HG03095 (cell line): ENCODE measurements around the gene LPP.
A peak's percentile ranks its signal among the peaks of the same experiment; 100 is the strongest.
"Not testable (repeated sequence)": the region's sequence is repeated elsewhere in the genome, so short reads cannot be mapped to it uniquely, and the experiment has no call there.

Experiments
- ATAC-seq: cut with Tn5 transposase; IDR thresholded peaks from one replicate; pipeline ENCODE4 v1.9.1; 2021; ENCODE audit warnings: moderate library complexity; ENCODE audit not compliant: unreplicated experiment

Gene LPP, protein sequence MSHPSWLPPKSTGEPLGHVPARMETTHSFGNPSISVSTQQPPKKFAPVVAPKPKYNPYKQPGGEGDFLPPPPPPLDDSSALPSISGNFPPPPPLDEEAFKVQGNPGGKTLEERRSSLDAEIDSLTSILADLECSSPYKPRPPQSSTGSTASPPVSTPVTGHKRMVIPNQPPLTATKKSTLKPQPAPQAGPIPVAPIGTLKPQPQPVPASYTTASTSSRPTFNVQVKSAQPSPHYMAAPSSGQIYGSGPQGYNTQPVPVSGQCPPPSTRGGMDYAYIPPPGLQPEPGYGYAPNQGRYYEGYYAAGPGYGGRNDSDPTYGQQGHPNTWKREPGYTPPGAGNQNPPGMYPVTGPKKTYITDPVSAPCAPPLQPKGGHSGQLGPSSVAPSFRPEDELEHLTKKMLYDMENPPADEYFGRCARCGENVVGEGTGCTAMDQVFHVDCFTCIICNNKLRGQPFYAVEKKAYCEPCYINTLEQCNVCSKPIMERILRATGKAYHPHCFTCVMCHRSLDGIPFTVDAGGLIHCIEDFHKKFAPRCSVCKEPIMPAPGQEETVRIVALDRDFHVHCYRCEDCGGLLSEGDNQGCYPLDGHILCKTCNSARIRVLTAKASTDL

GRCh38 chr3:188154014-188154808 is at the start of gene LPP:
LPP (plus strand) TSS chr3:188154157; CDS start chr3:188406121, 251,964 bp downstream.
- peak; percentile 80 for ATAC-seq

- ATAC-seq, result no peak
Observed at GRCh38 chr3:188106006-188106405, 48.0 kb upstream of the LPP start.

GRCh38 chr3:188106454-188106853 is 47.5 kb upstream of the LPP start:
- no peak for ATAC-seq

GRCh38 chr3:188106887-188107830 is 46.8 kb upstream of the LPP start:
- ATAC-seq, result no peak

- ATAC-seq, result no peak
Observed at GRCh38 chr3:188108703-188109412, 45.1 kb upstream of the LPP start.

DNA sequence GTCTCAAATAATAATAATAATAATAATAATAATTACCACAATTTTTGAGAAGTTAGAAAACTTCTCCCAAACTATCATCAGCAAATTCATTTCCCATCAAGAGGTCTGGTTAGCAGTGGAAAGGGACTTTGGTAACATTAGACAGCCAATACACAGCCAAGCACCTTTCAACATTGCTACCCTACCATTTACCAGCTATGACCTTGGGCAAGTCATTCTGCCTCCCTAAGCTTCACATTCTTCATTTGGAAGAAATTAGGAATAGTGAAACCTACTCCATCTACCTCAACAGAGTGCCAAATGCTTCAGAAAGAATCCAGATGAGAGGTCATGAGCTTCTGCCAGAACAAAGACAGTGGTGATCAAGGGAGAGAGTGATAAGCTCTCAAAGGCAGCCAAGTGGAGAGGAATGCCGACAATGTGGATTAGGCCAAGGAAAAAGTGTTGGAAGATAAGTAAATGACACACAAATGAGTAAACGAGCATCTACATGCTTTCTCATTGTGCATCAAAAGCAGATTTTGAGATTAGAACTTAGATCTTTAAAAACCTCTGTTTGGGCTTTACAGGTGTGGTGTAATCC is 42.9 kb upstream of the LPP start:
- no peak for ATAC-seq

- ATAC-seq, result no peak
Observed at GRCh38 chr3:188113756-188114155, 40.2 kb upstream of the LPP start.

GRCh38 chr3:188119846-188120245 is 34.1 kb upstream of the LPP start:
- no peak for ATAC-seq

GRCh38 chr3:188122571-188123169 is 31.3 kb upstream of the LPP start:
- no peak for ATAC-seq

DNA sequence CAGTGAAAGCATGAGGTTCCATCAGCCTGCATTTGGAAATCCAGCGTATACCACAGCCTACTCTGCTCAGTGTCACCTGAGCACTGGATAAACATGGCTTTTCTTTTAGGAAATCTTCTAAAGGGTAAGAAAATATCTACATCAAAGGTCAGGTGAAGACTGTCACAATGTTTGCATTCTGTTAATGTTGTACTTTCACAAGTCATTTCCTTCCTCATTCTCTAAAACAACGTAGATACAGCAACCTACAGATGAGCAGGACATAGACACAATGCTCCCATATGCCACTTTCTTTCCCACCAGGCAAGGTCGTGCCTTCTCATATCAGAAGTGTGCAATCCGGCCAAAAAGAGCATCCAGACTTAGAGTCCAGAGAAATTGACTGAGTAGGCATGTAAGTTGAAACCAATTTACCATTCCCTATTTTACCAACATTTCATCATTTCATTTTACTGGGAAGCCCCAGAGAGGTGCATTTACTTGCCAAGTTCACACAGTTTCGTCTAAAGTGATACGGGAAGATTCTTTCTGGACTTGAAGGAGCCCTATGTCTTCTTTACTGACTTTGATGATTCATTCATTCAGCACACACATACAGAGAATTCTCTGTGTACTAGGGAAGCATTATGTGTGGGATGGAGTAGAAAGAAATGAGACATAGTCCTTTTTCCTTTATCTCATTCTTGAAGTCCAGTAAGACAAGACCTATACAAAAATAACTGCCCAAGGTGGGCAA is 30.6 kb upstream of the LPP start:
- ATAC-seq, result no peak

- ATAC-seq, result no peak
Observed at GRCh38 chr3:188124184-188124583, 29.8 kb upstream of the LPP start.

GRCh38 chr3:188125076-188125475 is 28.9 kb upstream of the LPP start:
- no peak for ATAC-seq

DNA sequence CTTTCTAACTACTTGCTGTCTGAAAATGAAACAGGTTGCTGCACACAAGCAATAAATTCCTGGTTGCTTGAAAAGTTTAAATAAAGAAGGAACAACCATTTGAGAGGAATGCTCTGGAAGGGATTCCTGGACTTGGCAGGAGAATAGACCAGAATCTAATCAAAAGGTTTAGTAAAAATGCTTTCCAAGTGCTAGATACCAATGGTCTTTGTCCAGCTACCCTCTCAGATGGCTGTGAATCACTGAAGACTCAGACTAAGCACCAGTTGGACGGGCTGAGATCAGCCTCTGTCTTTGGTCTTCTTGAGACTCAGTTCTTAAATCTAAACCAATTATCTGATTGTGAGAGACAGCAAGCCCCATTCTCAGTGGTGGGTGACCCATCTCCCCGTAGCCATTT is 27.7 kb upstream of the LPP start:
- no peak for ATAC-seq

GRCh38 chr3:188126934-188127333 is 27.0 kb upstream of the LPP start:
- no peak for ATAC-seq

DNA sequence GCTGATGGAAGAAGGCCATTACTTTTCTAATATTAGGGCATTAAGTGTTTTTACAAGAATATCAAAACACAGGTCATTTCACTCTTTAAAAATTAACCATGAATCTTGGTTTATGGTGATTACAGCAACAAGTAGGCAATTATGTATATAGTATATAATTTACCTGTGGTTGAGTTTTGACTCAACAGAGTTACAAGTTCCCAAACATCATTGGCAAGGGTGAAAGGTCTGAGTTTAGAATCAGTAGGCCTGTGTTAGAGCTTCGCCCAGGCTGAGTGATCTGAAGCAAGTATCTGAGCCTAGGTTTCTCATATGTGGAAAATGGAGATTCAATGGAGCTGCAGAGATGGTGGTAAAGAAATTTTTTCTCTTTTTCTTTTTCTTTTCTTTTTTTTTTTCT is 25.1 kb upstream of the LPP start:
- ATAC-seq, result no peak

DNA sequence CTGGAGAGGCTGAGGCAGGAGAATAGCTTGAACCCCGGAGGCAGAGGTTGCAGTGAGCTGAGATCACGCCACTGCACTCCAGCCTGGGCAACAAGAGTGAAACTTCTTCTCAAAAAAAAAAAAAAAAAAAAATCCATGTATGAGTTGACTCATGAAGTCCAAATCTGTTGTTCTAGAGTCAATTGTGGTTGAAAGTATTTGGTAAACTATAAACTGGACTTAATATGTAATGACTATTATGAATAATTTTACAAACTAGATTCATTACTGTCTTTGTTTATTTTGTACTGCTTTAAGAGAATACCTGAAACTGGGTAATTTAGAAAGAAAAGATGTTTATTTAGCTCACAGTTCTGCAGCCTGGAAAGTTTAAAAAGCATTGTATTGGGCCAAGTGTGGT is 22.9 kb upstream of the LPP start:
- ATAC-seq, result not testable (repeated sequence)

DNA sequence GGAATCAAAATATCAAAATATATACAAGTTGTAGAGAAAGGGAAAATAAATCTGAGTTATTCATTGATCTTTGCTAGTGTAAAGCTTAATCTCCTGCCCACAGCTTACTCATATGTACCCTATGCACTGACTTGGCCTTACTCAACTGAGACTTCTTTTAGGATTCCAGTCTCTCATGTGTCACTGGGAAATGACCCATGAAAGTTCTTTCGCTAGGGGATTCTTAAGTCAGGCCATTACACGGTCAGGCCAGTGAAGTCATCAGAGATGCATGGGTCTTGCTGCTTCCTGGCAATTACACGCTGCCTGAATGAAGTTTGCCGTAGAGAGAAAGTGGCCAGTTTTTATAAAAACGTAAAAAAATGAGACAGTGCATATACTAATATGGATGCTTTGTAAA is 20.7 kb upstream of the LPP start:
- ATAC-seq, result no peak

DNA sequence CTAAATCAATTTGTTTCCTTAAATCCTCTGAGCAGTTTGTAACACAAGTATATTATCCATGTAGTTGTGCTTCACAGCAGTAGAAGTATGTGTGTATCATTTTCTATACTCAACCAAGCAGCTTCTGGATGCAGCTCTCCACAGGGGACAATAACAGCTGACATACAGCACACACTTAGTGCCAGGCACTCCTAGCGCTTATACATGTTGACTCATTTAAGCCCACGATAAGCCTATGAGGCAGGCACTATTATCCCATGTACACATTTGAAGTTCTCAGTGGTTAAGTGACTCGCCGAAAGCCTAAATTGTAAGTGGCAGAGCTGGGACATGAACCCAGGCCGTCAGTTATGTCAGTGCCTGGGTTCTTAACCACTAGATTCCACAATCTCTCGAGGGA is 20.3 kb upstream of the LPP start:
- no peak for ATAC-seq

GRCh38 chr3:188134079-188134478 is 19.9 kb upstream of the LPP start:
- ATAC-seq, result no peak
